Stimulated activated CD4-positive, alpha-beta T cell treated with anti-CD3 and anti-CD28 coated beads, Interleukin-4, amount 100 ng/mL, for 24 hours (primary cell): Measurements from ENCODE around the gene UBE2E1.

Experiments
- DNase-seq: peaks from one replicate; pipeline ENCODE4 v3.0.0-alpha.2; 2020

Gene UBE2E1

DNA sequence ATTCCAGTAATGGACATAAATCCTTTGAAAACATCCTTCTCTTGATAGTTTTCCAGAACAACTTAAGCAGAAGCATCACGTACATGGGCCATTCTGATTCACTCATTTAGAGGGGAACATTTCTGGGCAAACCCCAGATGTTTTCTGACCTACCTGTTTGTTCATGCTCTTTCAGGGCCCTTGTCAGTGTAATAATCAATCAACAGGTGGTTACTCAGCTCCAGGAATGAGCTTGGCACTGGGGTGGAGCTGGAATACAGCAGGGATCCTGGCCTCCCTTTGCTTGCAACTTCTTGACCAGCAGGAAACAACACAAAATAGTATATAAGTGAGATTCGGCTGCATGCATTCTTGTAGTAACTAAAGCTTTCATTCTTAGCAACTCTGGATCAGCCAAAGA, 9.2 kb upstream of the UBE2E1 start:
- no peak for DNase-seq

DNA sequence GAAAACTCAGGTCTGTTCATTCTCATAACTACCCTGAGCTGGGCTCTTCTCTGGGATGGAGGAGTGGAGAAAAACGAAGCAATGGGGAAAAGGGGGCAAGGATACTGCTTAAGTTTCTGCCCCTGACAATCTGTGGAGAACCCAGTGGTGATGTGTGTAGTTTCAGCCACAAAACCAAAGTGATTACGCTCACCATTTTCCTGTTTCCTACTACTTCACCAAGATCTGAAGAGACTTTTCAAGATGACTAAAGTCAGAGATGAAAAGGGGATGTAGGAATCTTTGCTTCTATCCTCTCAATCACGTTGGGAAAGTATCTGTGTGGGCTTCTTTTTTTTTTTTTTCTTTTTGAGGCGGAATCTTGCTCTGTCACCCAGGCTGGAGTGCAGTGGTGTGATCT, 8.3 kb upstream of the UBE2E1 start:
- DNase-seq: no peak

DNA sequence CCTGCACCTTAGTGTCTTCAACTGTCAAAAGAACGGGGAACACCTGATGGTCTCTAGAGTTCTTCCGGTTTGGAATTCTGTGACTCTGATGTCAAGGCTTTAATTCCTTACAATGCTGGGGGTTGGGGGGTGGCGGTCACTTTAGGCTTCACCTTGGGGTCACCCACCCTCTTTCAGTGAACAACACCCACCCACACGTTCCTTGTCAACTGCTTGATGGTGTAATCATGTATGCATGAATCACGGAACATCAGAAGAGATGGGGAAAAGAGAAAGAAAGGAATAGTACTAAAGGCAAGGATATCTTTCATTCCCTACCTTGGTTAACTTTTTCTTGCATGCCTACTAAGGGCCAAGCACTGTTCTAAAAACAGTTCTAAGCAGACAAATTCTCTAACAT, 7.3 kb upstream of the UBE2E1 start:
- DNase-seq: no peak

DNA sequence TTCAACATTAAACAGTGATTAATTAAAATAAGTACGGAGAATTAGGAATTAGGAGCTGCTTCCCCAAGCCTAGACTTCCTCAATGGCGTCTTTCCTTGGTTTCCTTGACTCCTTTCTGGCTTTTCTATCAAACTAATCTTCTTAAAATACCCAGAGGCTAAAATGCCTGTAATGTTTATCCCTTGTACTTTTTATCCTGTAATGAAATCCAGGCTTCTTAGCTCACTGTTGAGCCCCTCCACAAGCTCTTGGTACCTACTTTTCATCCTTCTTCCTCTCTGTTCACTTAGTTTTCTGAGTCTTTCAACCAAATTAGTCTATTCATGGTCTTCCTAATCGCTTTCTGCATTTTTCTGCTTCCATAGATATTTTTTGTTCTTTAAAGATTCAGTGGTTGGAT, 6.9 kb upstream of the UBE2E1 start:
- DNase-seq: no peak

DNA sequence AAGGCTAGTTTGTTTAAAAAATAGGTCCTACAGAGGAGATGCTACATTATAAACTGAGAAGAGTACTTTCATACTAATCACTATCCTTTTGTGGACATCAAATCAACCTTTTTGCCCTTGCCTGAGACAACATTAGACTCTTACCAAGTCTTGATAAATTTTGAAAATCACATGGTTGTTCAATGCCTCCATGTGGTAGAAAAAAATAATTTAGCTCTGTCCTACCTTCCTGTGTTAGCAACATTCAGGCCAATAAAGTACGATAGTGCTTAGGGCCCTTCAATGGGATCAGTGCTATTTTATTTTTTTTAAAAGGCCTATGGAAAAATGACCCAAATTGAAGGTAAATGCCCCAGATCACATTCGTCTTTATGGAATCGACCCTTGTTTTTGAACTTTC, 5.0 kb upstream of the UBE2E1 start:
- no peak for DNase-seq

DNA sequence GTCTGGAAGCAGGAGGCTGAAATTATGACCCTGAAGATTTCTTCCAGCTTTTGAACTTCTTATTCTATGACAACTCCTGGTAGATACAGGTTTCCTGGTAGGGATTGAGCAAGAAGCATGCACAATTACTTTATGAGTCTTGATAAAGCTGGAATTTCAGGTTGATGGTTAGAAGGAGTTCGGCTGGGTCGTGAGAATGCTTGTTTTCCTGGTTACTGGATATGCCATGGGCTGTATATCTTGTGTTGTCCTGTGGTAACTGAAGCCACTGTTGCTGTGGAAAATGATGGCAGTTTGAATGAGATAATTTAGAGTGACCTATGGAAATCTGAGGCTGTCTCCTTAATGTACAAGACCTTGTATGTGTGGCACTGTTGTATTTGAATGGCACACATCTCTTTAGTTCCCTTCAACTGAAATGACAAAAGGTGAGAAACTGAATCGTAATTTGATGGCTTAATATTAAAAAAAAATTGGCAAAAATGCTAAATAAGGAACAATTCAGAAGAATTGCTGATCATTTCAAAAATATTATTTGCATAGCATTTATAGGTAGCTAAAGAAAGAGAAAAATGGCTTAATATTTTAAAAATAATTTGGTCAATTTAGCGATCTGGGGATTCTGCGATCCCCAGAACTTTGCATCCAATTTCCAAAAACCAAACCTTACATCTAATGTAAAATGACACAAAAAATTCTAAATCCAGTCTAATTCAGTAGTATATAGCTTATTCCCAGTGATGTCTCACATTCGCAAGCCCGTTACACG, 1.1 kb upstream of the UBE2E1 start:
- no peak for DNase-seq

DNA sequence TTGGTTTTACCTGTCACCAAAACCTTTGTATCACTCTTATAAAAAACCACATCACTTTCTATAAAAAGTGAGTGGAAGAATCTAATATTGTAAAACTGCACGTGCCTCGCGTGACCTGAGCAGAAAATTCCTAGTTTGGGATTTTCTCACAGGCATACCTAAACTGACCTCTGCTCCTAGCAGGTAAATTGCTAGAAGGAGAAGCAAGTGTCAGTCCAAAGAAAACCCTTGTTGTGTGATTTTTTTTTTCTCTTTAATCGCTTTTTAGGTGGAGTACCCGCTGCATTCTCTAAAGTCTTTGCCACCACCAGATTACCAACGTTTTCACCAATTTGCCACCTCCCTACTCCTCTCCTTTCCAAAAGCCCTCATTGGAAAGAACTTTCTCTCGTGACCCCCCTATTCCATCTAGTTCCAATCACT, 534 bp upstream of the UBE2E1 start:
- no peak for DNase-seq

DNA sequence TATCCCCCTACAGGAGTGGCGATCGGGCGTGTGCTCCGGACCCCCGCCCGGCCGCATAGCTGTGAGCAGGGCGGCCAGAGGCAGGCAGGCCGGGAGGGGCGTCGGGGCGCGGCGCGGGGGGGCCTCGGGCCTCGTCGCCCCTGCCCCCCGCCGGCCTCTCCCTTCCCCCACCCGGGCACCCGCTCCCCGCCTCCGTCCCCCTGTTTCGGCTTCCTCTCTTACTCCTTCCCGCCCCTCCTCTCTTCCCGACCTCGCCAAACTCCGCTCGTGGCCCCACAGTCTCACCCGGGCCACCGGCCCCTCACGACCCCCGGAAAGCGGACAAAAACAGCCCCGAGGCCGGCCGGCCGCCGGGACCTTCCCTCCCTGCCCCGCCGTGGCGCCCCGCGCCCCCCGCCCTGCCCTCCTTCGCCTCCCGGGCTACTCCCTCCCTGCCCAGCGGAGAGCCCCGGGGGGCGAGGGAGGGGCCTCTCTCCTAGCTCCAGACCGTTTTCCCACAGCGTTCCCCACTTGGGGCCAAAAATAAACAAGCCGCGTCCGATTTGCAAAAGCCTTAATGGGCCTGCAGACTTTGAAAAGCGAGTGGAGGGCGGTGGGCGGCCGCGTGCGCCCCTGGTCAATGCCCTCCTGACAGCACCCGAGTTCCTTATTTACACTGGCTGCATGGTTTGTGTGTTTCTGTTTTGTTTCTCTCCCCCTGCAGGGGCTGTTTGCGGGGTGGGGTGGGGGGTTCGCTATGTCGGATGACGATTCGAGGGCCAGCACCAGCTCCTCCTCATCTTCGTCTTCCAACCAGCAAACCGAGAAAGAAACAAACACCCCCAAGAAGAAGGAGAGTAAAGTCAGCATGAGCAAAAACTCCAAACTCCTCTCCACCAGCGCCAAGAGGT, 1.0 kb downstream of the UBE2E1 start:
- DNase-seq: no peak

DNA sequence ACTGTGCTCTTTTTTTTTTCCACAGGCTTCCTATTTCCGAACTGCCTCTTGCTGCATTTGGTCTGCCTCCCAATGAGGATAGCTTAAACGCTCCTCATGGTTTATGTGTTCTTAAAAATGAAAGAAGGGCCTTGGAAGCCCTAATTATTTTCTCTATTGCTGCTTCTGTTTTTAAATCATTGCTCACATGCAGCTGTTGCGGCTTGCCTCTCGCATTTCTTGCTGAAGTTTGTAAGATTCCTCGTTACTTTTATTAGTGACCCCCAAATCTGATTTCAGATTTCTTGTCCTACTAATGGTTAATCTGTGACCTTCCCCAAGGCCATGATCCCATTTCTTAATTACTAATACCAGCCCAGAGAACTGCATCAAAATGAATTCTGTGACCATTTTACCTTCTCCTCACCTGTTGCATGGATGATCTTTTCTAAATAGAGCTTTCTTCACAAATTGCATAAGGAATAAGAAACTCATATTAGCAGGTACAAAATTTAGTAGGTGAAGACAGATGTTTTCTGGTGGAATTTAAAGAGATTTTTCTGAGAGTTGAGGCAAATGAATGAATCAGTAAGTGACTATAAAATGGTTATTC, 1.8 kb downstream of the UBE2E1 start:
- DNase-seq: no peak

DNA sequence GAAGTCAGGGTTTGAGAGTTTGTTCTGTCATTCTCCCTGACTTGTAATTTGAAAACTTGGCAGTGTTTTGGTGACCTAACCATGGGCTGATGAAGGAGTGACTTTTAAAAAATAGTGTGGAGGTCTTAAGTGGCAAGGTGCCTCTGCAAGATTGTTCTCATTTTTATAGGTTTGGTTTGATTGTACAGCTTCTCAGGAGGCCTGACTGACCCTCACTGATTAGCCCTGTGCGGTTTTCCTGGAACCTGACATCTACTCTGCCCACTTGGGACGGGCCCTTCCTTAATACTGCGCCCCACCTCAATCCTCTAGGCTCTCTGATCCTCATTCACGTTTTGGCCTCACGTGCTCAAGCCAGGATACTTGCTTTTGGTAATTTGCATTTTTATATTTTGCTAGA, 2.8 kb downstream of the UBE2E1 start:
- DNase-seq: no peak

DNA sequence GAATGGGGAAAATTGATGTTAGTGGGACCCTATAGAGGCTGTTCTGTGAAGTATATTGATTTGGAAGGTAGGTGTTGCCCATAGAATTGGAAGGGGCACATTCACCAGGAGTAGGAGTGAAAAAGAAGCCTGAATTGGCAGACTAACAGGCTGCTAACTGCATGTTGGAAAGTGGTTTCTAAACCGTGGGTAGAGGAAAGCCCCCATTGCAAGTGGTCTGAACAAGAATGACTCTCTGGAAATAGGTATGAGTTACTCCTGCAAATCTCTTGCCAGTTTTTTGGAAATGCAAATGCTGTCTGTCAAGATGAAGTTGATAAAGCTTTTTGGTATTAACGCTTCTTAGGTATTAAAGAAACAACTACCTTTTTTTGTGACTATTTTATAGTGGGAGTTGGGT, 3.5 kb downstream of the UBE2E1 start:
- DNase-seq: peak; percentile 16

DNA sequence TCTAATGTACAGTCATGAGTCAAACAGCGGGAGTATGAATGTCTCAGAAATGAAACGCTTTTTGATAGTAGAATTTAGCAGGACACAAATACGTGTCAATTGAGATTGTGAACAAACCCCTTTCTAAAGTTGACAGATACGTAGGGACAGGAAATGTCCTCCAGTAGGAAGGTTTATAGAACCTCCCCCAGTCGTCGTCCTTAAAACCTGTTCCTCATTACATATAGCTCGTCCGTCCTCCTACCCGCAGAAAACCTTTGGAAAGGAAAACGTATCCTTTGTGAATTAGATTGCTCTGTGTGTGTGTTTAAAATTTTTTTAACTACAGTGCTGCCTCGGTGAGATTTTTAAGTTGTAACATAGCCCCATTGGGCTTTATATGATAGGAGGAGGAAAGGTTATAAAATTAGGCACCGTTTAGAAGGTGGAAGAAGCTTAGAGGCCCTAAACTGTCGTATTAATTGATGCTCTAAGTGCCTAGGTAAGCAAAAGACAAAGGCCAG, 4.1 kb downstream of the UBE2E1 start:
- no peak for DNase-seq

DNA sequence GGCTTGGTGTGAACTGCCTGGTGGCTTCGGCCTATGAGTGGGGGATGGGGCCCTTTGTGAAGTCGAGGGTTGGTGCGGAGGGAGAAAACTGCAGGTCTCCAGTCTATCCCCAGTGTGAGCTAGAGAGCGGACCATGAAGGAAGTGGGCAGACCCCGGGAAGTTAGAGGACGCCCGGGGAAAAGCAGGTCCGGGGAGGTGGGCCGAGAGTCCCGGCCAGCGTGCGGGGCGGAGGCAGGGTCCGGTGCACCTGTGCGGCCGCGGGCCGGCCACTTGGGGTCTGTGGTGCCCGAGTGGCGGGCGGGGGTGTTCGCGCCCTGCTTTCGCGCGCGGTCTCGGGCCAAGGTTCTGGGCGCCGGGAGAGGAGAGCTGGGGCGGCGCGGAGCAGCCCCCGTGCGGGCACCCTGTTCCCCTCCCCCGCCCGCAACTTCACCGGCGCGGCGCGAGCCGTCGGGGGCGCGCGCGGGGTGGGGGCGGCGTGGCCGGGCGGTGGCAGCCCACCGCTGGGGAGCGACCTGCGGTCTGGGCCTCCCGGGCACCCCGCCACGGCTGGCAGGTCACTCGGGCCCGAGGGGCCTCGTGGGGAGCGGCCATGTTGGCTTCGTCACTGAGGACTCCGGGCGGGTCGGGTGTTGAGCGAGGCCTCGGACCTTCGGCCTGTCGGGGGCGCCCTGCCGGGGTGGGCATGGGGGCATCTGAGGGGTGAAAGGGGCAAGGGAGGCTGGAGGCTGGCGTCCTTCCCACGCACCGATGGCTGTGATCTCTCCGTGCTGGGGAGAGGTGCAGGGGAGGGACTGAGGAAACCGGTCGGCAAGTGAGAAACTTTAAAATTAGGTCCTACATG, 4.8 kb downstream of the UBE2E1 start:
- peak; percentile 46 for DNase-seq

DNA sequence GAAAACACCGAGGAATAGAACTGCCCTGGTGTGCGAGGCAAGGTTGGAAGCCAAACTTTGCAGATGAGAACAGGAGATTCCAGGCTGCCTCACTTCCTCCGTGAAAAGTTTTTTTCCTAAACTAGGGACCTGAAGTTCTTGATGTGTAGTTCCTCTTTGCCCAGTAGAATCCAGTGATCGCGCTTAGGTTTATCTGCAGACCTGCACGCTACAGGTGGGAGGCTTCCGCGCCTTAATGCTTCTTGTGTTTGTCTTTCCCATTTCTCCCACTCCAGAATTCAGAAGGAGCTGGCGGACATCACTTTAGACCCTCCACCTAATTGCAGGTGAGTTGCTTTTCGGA, 5.4 kb downstream of the UBE2E1 start:
- DNase-seq: no peak

DNA sequence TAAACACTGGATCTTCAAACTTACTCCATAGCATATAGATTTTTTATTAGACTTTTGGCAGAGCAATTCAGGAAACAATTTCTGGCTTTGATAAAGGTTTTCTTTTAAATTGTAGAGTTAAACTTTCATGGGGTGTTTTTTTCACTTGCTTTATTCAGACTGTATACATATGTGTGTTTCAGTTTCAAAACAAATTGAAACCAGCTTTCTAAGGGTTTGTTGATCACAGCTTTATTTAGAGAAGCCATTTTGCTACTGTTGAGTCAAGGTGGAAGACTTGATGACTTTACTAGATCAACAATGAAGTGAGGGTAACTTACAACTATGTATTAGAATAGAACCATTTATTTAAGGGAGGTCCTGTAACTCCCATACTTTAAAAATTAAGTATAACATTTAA, 6.2 kb downstream of the UBE2E1 start:
- DNase-seq: no peak

DNA sequence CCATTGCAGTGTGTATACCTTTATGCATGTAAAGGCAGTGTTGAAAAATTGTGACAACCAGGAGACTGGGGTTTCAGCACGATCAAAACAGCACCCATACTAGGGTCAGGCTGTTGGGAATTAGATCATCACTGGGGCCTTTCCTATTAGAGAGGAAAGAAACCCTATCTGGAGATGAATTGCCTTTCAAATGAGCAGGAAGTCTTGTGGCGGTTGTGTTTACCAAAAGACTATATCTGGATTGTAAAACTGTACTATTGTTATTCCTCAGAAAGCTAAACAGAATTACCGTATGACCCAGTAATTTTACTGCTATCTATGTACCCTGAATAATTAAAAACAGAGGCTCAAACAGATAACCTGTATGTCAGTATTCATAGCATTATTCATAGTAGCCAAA, 10.1 kb downstream of the UBE2E1 start:
- DNase-seq: no peak

DNA sequence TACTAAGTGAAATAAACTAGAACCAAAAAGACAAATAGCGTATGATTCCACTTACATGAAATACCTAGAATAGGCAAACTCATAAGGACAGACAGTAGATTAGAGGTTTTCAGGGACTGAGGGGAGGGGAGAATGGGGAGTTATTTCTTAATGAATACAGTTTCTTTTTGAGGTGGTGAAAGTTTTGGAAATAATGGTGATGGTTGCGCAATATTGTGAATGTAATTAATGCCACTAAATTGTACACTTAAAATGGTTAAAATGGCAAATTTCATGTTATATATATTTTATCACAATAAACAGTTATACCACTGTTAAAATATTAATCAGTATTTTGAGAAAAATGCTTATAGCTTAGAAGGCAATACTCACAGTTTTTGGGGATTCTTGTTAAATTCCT, 11.0 kb downstream of the UBE2E1 start:
- no peak for DNase-seq

DNA sequence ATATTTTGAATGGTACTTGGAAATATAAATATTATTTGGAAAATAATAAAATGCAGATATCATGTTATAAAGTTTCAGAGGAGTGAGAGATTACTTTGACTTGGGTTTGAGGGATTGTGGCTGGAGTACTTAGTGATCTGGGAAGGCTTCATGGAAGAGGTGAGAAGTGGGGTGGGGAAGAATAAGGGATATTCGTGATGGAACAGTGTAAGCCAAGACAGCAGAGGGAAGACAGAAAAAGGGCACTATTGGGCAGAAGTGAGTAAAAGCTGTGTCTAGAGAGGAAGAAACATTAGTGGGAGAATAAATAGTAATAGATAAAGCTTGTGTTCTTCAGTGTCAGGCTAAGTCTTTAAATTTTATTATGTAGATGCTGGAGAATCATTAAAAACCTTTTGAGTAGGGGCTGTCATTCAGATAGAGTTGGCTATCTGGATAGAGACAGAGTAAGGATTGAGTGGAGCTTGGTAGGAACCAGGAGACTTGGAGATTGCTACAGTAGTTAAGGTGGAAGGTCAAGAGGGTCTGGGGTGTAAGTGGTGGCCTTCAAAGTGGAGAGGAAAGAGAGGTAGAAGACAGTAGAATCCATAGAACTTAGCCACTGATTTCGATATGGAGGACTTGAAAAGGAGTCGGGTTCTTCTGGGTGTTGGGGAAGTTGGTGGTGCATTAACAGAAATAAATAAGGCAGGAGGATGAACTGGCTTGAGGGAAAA, 11.9 kb downstream of the UBE2E1 start:
- DNase-seq: no peak

DNA sequence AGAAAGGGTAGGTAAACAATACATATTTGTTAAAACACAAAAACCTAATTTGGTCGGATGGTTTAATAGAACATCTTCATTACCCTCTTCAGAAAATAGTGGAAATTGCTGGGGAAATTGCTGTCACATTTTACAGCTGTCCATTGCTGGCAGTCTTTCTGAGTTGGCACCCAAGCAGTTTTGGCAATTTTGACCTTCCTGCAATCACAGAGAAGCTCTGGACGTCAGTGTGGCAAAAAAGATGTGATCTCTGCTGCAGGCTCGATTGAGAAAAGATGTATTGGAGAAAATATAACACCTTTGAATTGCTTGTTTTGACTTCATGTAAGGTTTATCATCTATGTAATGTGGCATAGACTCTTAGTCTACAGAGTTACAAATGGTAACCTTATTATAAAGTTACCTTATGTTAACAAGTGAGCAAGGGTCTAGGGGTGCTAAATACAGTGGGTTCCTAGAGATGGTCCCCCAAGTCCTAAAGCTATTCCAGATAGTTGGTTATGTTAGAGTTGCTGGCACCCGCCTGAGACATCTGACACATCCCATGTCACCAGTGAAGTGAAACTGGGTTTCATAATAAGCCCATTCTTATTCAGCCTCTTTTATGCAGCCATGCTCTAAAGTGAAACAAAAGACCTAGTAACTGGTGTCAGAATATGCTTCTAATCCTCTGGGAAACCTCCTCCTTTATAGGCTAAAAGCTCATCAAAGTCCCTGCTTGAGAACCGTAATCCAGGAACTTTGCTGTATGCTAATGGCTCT, 14.0 kb downstream of the UBE2E1 start:
- DNase-seq: no peak

DNA sequence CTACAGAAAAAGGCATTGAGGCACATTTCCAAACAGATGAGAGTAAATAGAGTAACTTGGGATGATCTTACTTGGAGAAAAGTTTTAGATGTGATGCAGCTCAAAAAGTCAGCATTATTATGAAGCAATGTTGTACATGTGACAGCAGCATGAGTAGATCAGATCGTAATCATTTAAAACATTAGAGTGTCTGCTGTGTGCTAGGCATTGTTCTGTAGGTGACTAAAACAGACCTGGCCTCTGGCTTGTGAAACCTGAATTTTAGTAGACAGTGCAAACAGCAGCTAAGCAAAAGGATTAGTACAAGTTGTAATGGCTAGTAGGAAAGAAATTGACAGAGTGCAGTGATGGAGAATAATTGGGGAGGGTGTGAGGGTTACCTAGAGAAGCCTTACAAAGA, 15.1 kb downstream of the UBE2E1 start:
- DNase-seq: no peak

DNA sequence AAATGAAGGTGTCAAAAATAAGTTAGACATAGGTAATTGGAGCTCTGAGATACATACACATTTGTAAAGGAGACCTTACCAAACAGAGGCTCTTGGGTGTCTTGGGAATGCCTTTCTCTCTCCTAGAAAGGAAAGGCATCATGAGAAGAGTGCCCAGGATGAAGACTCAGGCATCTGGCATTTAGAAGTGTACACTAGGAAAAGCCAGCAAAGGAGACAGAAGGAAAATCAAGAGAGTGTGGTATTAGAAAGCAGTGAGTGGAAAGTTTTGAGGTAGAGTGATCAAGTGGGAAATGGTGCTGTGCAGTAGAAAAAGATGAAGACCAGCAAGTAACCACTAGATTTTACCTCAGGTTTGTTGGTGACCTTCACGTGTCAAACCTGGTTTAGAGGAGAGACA, 16.1 kb downstream of the UBE2E1 start:
- no peak for DNase-seq

DNA sequence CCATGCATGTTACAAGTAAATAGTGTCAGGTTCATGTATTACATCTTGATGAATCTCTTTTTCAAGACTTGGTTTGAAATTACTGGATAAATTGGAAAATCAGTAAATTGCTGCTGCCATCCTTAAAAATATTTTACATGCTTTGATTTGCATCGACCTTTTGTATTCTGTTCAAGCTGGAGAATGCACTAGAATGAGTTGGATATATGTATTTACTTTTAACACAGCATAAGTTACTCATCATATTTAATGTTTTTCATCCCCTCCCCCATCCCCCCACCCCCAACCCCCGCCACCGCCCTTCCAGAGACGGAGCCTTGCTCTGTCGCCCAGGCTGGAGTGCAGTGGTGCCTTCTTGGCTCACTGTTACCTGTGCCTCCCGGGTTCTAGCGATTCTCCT, 16.8 kb downstream of the UBE2E1 start:
- DNase-seq: no peak
